T-helper 2 cell treated with Interferon-gamma antibody and Interleukin-4, amounts not matched to agents 5 μg/mL and 100 μg/mL, for 36 hours (primary cell): Measurements from ENCODE around the gene SLC4A3.

ENCODE experiments used
- DNase-seq: peaks from one replicate; pipeline ENCODE4 v3.0.0; 2021; ENCODE audit warnings: low spot score
- H3K27ac Mint-ChIP-seq: one replicate; pipeline ENCODE4 v1.8.0; 2021; ENCODE audit warnings: mild to moderate bottlenecking, mixed read lengths
- H3K27me3 Mint-ChIP-seq: one replicate; pipeline ENCODE4 v1.8.0; 2021; ENCODE audit warnings: low read depth, mixed read lengths
- H3K36me3 Mint-ChIP-seq: one replicate; pipeline ENCODE4 v1.8.0; 2021; ENCODE audit warnings: low read depth, mixed read lengths
- H3K4me1 Mint-ChIP-seq: one replicate; pipeline ENCODE4 v1.8.0; 2021; ENCODE audit warnings: low read depth, mixed read lengths
- H3K4me3 Mint-ChIP-seq: one replicate; pipeline ENCODE4 v1.8.0; 2022; ENCODE audit warnings: mild to moderate bottlenecking, moderate library complexity, mixed read lengths
- H3K9me3 Mint-ChIP-seq: one replicate; pipeline ENCODE4 v1.8.0; 2021; ENCODE audit warnings: mixed read lengths

Gene SLC4A3

GRCh38 chr2:219621935-219622334 lies 5.5 kb upstream of the SLC4A3 start:
- H3K9me3 Mint-ChIP-seq, result no peaks in the 10 kb centered on the region
- H3K36me3 Mint-ChIP-seq, result no peaks in the 10 kb centered on the region
- no peak for DNase-seq
- peaks cover 31% of the 10 kb centered on the region for H3K27me3 Mint-ChIP-seq
- H3K27ac Mint-ChIP-seq, result no peak overlapping the region
- no peak overlapping the region for H3K4me3 Mint-ChIP-seq
- peaks cover 2% of the 10 kb centered on the region for H3K4me1 Mint-ChIP-seq

GRCh38 chr2:219622472-219622871 lies 5.0 kb upstream of the SLC4A3 start:
- H3K27ac Mint-ChIP-seq, result no peak overlapping the region
- no peaks in the 10 kb centered on the region for H3K36me3 Mint-ChIP-seq
- peaks cover 34% of the 10 kb centered on the region for H3K27me3 Mint-ChIP-seq
- no peak for DNase-seq
- no peak overlapping the region for H3K4me3 Mint-ChIP-seq
- H3K9me3 Mint-ChIP-seq, result no peaks in the 10 kb centered on the region
- peaks cover 4% of the 10 kb centered on the region for H3K4me1 Mint-ChIP-seq

- no peak overlapping the region for H3K27ac Mint-ChIP-seq
- DNase-seq, result no peak
- no peaks in the 10 kb centered on the region for H3K9me3 Mint-ChIP-seq
These were observed 2.9 kb upstream of the SLC4A3 start for GRCh38 chr2:219624565-219624964.

GRCh38 chr2:219625179-219625578 lies 2.3 kb upstream of the SLC4A3 start:
- Mint-ChIP-seq H3K4me1 (peaks cover 4% of the 10 kb centered on the region), H3K9me3 (no peaks in the 10 kb centered on the region), H3K4me3 (no peak overlapping the region), H3K27me3 (peaks cover 38% of the 10 kb centered on the region), H3K36me3 (no peaks in the 10 kb centered on the region), H3K27ac (no peak overlapping the region)
- no peak for DNase-seq

More at GRCh38 chr2:219624565-219624964, 2.9 kb upstream of the SLC4A3 start:
- peaks cover 4% of the 10 kb centered on the region for H3K4me1 Mint-ChIP-seq
- H3K27me3 Mint-ChIP-seq, result peaks cover 38% of the 10 kb centered on the region
- H3K36me3 Mint-ChIP-seq, result no peaks in the 10 kb centered on the region
- no peak overlapping the region for H3K4me3 Mint-ChIP-seq

GRCh38 chr2:219626540-219626939 lies 890 bp upstream of the SLC4A3 start:
- Mint-ChIP-seq H3K9me3 (no peaks in the 10 kb centered on the region), H3K27ac (no peak overlapping the region), H3K4me3 (peak overlapping the region; percentile 76), H3K4me1 (peaks cover 4% of the 10 kb centered on the region), H3K27me3 (peaks cover 34% of the 10 kb centered on the region), H3K36me3 (no peaks in the 10 kb centered on the region)
- DNase-seq, result no peak

- no peaks in the 10 kb centered on the region for H3K36me3 Mint-ChIP-seq
- H3K9me3 Mint-ChIP-seq, result no peaks in the 10 kb centered on the region
- peaks cover 30% of the 10 kb centered on the region for H3K27me3 Mint-ChIP-seq
- H3K27ac Mint-ChIP-seq, result no peak overlapping the region
- H3K4me1 Mint-ChIP-seq, result peaks cover 4% of the 10 kb centered on the region
- H3K4me3 Mint-ChIP-seq, result no peak overlapping the region
- DNase-seq, result no peak
These were observed 980 bp downstream of the SLC4A3 start for GRCh38 chr2:219628235-219628985.

- H3K4me1 Mint-ChIP-seq, result peaks cover 4% of the 10 kb centered on the region
- no peak overlapping the region for H3K27ac Mint-ChIP-seq
- H3K27me3 Mint-ChIP-seq, result peaks cover 24% of the 10 kb centered on the region
- DNase-seq, result no peak
- H3K4me3 Mint-ChIP-seq, result no peak overlapping the region
- H3K9me3 Mint-ChIP-seq, result no peaks in the 10 kb centered on the region
- H3K36me3 Mint-ChIP-seq, result no peaks in the 10 kb centered on the region
These were observed 1.8 kb downstream of the SLC4A3 start for GRCh38 chr2:219628986-219629901.

- Mint-ChIP-seq H3K27me3 (peaks cover 17% of the 10 kb centered on the region), H3K4me1 (peaks cover 4% of the 10 kb centered on the region), H3K36me3 (no peaks in the 10 kb centered on the region), H3K27ac (no peak overlapping the region), H3K4me3 (no peak overlapping the region), H3K9me3 (no peaks in the 10 kb centered on the region)
- no peak for DNase-seq
These were observed 2.7 kb downstream of the SLC4A3 start for GRCh38 chr2:219629976-219630695.

- peaks cover 16% of the 10 kb centered on the region for H3K27me3 Mint-ChIP-seq
- no peaks in the 10 kb centered on the region for H3K9me3 Mint-ChIP-seq
- H3K4me1 Mint-ChIP-seq, result peaks cover 4% of the 10 kb centered on the region
- H3K4me3 Mint-ChIP-seq, result no peak overlapping the region
- no peak overlapping the region for H3K27ac Mint-ChIP-seq
- no peaks in the 10 kb centered on the region for H3K36me3 Mint-ChIP-seq
- no peak for DNase-seq
These were observed 3.5 kb downstream of the SLC4A3 start for GRCh38 chr2:219630770-219631405.

GRCh38 chr2:219631406-219631891 lies 4.0 kb downstream of the SLC4A3 start:
- peaks cover 11% of the 10 kb centered on the region for H3K27me3 Mint-ChIP-seq
- no peak overlapping the region for H3K4me3 Mint-ChIP-seq
- no peak overlapping the region for H3K27ac Mint-ChIP-seq
- no peak for DNase-seq
- H3K36me3 Mint-ChIP-seq, result no peaks in the 10 kb centered on the region
- no peaks in the 10 kb centered on the region for H3K9me3 Mint-ChIP-seq
- H3K4me1 Mint-ChIP-seq, result peaks cover 4% of the 10 kb centered on the region

GRCh38 chr2:219631904-219632759 lies 4.7 kb downstream of the SLC4A3 start:
- H3K27ac Mint-ChIP-seq, result no peak overlapping the region
- no peaks in the 10 kb centered on the region for H3K9me3 Mint-ChIP-seq
- peaks cover 5% of the 10 kb centered on the region for H3K27me3 Mint-ChIP-seq
- H3K4me3 Mint-ChIP-seq, result no peak overlapping the region
- no peaks in the 10 kb centered on the region for H3K36me3 Mint-ChIP-seq
- no peaks in the 10 kb centered on the region for H3K4me1 Mint-ChIP-seq
- no peak for DNase-seq

GRCh38 chr2:219632760-219633105 lies 5.3 kb downstream of the SLC4A3 start:
- no peak for DNase-seq
- peaks cover 4% of the 10 kb centered on the region for H3K27me3 Mint-ChIP-seq
- no peaks in the 10 kb centered on the region for H3K36me3 Mint-ChIP-seq
- H3K4me3 Mint-ChIP-seq, result no peak overlapping the region
- H3K4me1 Mint-ChIP-seq, result no peaks in the 10 kb centered on the region
- no peaks in the 10 kb centered on the region for H3K9me3 Mint-ChIP-seq
- H3K27ac Mint-ChIP-seq, result no peak overlapping the region
